IMR-90 (cell line): ENCODE data around the gene KCNMB3. TPM values are rescaled to one million over a fixed set of nuclear protein-coding genes. Genes with fewer than 3 reads are reported as not detected.

Source experiments
- ATAC-seq: fragments of 200-7000 bp; cut with Tn5 transposase; 2 replicates; pipeline ENCODE4 v1.9.1; 2020; ENCODE audit warnings: low read depth, mild to moderate bottlenecking, moderate library complexity
- BruUV-seq: library from RNA; stranded (reverse); fragments of 400-500 nt; replicated peaks from 2 replicates; lab custom pipeline; 2021; lab: Mats Ljungman, UMichigan
- CTCF ChIA-PET: fragments of 300-600 bp; formaldehyde crosslinking; extraction: SDS; loops from one replicate; lab custom pipeline; 2021; ENCODE audit warnings: antibody characterized with exemption; lab: Yijun Ruan, JAX
- POLR2A ChIA-PET: fragments of 300-600 bp; sonication (Branson Sonifier 250); formaldehyde crosslinking; loops from one replicate; lab custom pipeline; 2022; ENCODE audit warnings: antibody characterized with exemption; ENCODE audit not compliant: unreplicated experiment; lab: Charles Lee
- DNase-seq: peaks from one replicate; pipeline ENCODE4 v3.0.0; 2013
- H2AFZ ChIP-seq: replicated peaks from 2 replicates; pipeline ENCODE3; 2013; ENCODE audit warnings: low read length, mild to moderate bottlenecking; ENCODE audit not compliant: poor library complexity
- H2AK5ac ChIP-seq: 2 replicates; pipeline ENCODE4 v1.6.1; 2013; ENCODE audit warnings: low read depth, low read length, inconsistent platforms
- H2AK9ac ChIP-seq: replicated peaks from 2 replicates; pipeline ENCODE3; 2013; ENCODE audit warnings: mild to moderate bottlenecking, low read depth, low read length, moderate library complexity; ENCODE audit not compliant: poor library complexity
- H2BK120ac ChIP-seq: 2 replicates; pipeline ENCODE4 v1.6.1; 2013; ENCODE audit warnings: low read depth, low read length, inconsistent platforms
- H2BK15ac ChIP-seq: 3 replicates; pipeline ENCODE4 v1.6.1; 2013; ENCODE audit warnings: low read depth, low read length, inconsistent platforms
- H2BK20ac ChIP-seq: 2 replicates; pipeline ENCODE4 v1.6.1; 2013; ENCODE audit warnings: low read depth, mild to moderate bottlenecking, inconsistent platforms, low read length, moderate library complexity
- H2BK5ac ChIP-seq: 2 replicates; pipeline ENCODE4 v1.6.1; 2013; ENCODE audit warnings: mild to moderate bottlenecking, low read depth, low read length, inconsistent platforms; ENCODE audit not compliant: poor library complexity, severe bottlenecking
- H3K14ac ChIP-seq: replicated peaks from 2 replicates; pipeline ENCODE4 v1.6.1; 2013; ENCODE audit warnings: low read depth, low read length, inconsistent platforms
- H3K18ac ChIP-seq: 2 replicates; pipeline ENCODE4 v1.6.1; 2013; ENCODE audit warnings: low read depth, low read length, control low read depth
- H3K23ac ChIP-seq: 2 replicates; pipeline ENCODE4 v1.6.1; 2013; ENCODE audit warnings: low read depth, low read length, inconsistent platforms
- H3K27ac ChIP-seq: 2 replicates; pipeline ENCODE4 v1.5.1; 2013; ENCODE audit warnings: mild to moderate bottlenecking, control low read depth, low read length; ENCODE audit not compliant: insufficient read depth
- H3K27me3 ChIP-seq: 2 replicates; pipeline ENCODE4 v1.6.1; 2013; ENCODE audit warnings: low read length; ENCODE audit not compliant: control insufficient read depth, insufficient read depth
- H3K36me3 ChIP-seq: 2 replicates; pipeline ENCODE4 v1.6.1; 2013; ENCODE audit warnings: low read length, mixed read lengths; ENCODE audit not compliant: control insufficient read depth, insufficient read depth
- H3K4ac ChIP-seq: 2 replicates; pipeline ENCODE4 v1.6.1; 2013; ENCODE audit warnings: low read depth, low read length, inconsistent platforms
- H3K4me1 ChIP-seq: 2 replicates; pipeline ENCODE4 v1.6.1; 2013; ENCODE audit warnings: low read length, mixed read lengths; ENCODE audit not compliant: control insufficient read depth, insufficient read depth
- H3K4me2 ChIP-seq: 2 replicates; pipeline ENCODE4 v1.6.1; 2013; ENCODE audit warnings: low read depth, mild to moderate bottlenecking, control low read depth, low read length, moderate library complexity
- H3K4me3 ChIP-seq: 2 replicates; pipeline ENCODE4 v1.5.1; 2013; ENCODE audit warnings: low read depth, mild to moderate bottlenecking, control low read depth, low read length, moderate library complexity; ENCODE audit not compliant: insufficient read depth
- H3K56ac ChIP-seq: 2 replicates; pipeline ENCODE4 v1.6.1; 2013; ENCODE audit warnings: low read length, inconsistent platforms; ENCODE audit not compliant: insufficient read depth; ENCODE audit errors: extremely low read depth
- H3K79me1 ChIP-seq, 2 experiments: 2 replicates each; pipeline ENCODE4 v1.6.1; 2013; ENCODE audit warnings: low read length in 2 of 2, inconsistent platforms in 1 of 2, low read depth in 1 of 2
- H3K9ac ChIP-seq: 2 replicates; pipeline ENCODE4 v1.6.1; 2013; ENCODE audit warnings: low read depth, low read length, control low read depth
- H3K9me1 ChIP-seq: 2 replicates; pipeline ENCODE4 v1.6.1; 2013; ENCODE audit warnings: low read length, inconsistent platforms; ENCODE audit not compliant: insufficient read depth
- H3K9me3 ChIP-seq: 2 replicates; pipeline ENCODE4 v1.6.1; 2013; ENCODE audit warnings: low read length; ENCODE audit not compliant: control insufficient read depth, insufficient read depth
- H4K20me1 ChIP-seq: 2 replicates; pipeline ENCODE4 v1.6.1; 2013; ENCODE audit warnings: low read length, inconsistent platforms; ENCODE audit not compliant: insufficient read depth
- H4K5ac ChIP-seq: 2 replicates; pipeline ENCODE4 v1.6.1; 2013; ENCODE audit warnings: mild to moderate bottlenecking, low read depth, low read length, control low read depth
- H4K8ac ChIP-seq, 2 experiments: 2 replicates each; pipeline ENCODE4 v1.6.1; 2013; ENCODE audit warnings: low read depth in 2 of 2, low read length in 2 of 2, control low read depth in 1 of 2, inconsistent platforms in 1 of 2
- H4K91ac ChIP-seq: 2 replicates; pipeline ENCODE4 v1.6.1; 2013; ENCODE audit warnings: low read depth, low read length, inconsistent platforms; ENCODE audit not compliant: insufficient read depth
- BHLHE40 ChIP-seq: fragments of 150-350 bp; IDR thresholded peaks from 2 replicates; pipeline ENCODE4 v1.6.1; 2016; ENCODE audit warnings: mild to moderate bottlenecking, low read depth, low read length
- CHD1 ChIP-seq: IDR thresholded peaks from 2 replicates; pipeline ENCODE4 v1.6.1; 2012; ENCODE audit warnings: low read depth, low read length, improper control_type of control experiment
- ELK1 ChIP-seq: fragments of 150-350 bp; IDR thresholded peaks from 2 replicates; pipeline ENCODE4 v1.6.1; 2016; ENCODE audit warnings: low read depth, mild to moderate bottlenecking, low read length, moderate library complexity, borderline replicate concordance
- MAZ ChIP-seq: IDR thresholded peaks from 2 replicates; pipeline ENCODE4 v1.6.1; 2012; ENCODE audit warnings: low read depth, mild to moderate bottlenecking, low read length, improper control_type of control experiment, moderate library complexity, borderline replicate concordance
- MXI1 ChIP-seq: IDR thresholded peaks from 2 replicates; pipeline ENCODE4 v1.6.1; 2012; ENCODE audit warnings: low read depth, mild to moderate bottlenecking, low read length, moderate library complexity, borderline replicate concordance
- POLR2A ChIP-seq: IDR thresholded peaks from 2 replicates; pipeline ENCODE4 v1.6.1; 2012; ENCODE audit warnings: mild to moderate bottlenecking, low read depth, low read length
- RFX5 ChIP-seq: IDR thresholded peaks from 2 replicates; pipeline ENCODE4 v1.8.0; 2012; ENCODE audit warnings: low read depth, mild to moderate bottlenecking, low read length, moderate library complexity
- SMC3 ChIP-seq: fragments of 150-350 bp; IDR thresholded peaks from 2 replicates; pipeline ENCODE4 v1.6.1; 2016; ENCODE audit warnings: low read depth, mild to moderate bottlenecking, antibody characterized with exemption, low read length, moderate library complexity
- USF2 ChIP-seq: fragments of 150-350 bp; IDR thresholded peaks from 2 replicates; pipeline ENCODE4 v1.6.1; 2017; ENCODE audit warnings: mild to moderate bottlenecking, antibody characterized with exemption, low read length, low read depth
- WGBS, 2 experiments: methylation state at CpG; one replicate each; pipeline versions ENCODE4 v1.1.5 to v1.1.7; 2013; ENCODE audit warnings: missing lambda C conversion rate in 2 of 2; ENCODE audit not compliant: insufficient read length in 1 of 2; ENCODE audit errors: extremely low coverage in 2 of 2; 5-methylcytosine and 5-hydroxymethylcytosine counted together
- dilution Hi-C: fragments of 300-500 bp; cut with HindIII; formaldehyde crosslinking; loops from one replicate; pipeline ENCODE4 v1.14.3; 2018; ENCODE audit warnings: low sequenced_read_pairs; ENCODE audit not compliant: unreplicated experiment
- in situ Hi-C: fragments of 300-500 bp; cut with MboI; formaldehyde crosslinking; loops from 3 replicates; pipeline ENCODE4 v1.14.3; 2019; ENCODE audit warnings: low sequenced_read_pairs, inconsistent platforms, mixed read lengths
- intact Hi-C: fragments of 100-400 bp; cut with micrococcal nuclease; formaldehyde crosslinking; loops from 2 replicates; pipeline ENCODE4 v1.10.0; 2022
- polyA plus RNA-seq, 3 experiments: library from polyadenylated mRNA; depleted of rRNA; stranded (reverse); fragments of >200 nt; gene quantifications; 2 replicates each; pipeline ENCODE4 v1.2.3, GENCODE V29; 2012; ENCODE audit warnings: low replicate concordance in 1 of 3
- total RNA-seq: library from RNA; depleted of rRNA; stranded (reverse); fragments of >200 nt; gene quantifications from 2 replicates; pipeline ENCODE4 v1.2.3, GENCODE V29; 2012

KCNMB3 gene
- total and polyA plus RNA-seq, 2 of the 4 experiments (the other 2 are of a cell fraction): 0.72 to 1.2 TPM

- dilution Hi-C loops (no loop called here), intact Hi-C loops (no loop called here), in situ Hi-C loops (no loop called here)
- ChIA-PET CTCF (no interaction called here), POLR2A (no interaction called here)
- H2AK5ac ChIP-seq: no peak overlapping the region
- WGBS, 2 experiments: 80% methylated on average over 1 of the region's 2 CpGs; no CpG with 5 or more reads in 1 of the 2 experiments
- no peak overlapping the region for H3K4ac ChIP-seq
- H3K9ac ChIP-seq: no peak overlapping the region
- H4K20me1 ChIP-seq: peaks cover 1% of the 10 kb centered on the region; the same call in 1 of the 2 replicates
- H2BK15ac ChIP-seq: no peak overlapping the region
- no peak overlapping the region for H3K14ac ChIP-seq
- no peak overlapping the region for H3K56ac ChIP-seq
- H2AFZ ChIP-seq: no peak overlapping the region
- no TSS peak for BruUV-seq
- H3K79me1 ChIP-seq: peaks cover 11 to 12% of the 10 kb centered on the region in 2 experiments; a peak in 3 of 4 replicates
- no peaks in the 10 kb centered on the region for H3K9me3 ChIP-seq
- TF ChIP-seq USF2: no peak
- no peak for TF ChIP-seq MAZ
- no peak for TF ChIP-seq BHLHE40
- TF ChIP-seq CHD1: no peak
- TF ChIP-seq MXI1: no peak
- no peak for TF ChIP-seq RFX5
- no peak for TF ChIP-seq POLR2A
- TF ChIP-seq SMC3: no peak
- no peak for TF ChIP-seq ELK1
- H2BK5ac ChIP-seq: no peak overlapping the region
- no peak overlapping the region for H3K23ac ChIP-seq
- no peaks in the 10 kb centered on the region for H3K27me3 ChIP-seq
- no peak overlapping the region for H2BK120ac ChIP-seq
- no peak overlapping the region for H2BK20ac ChIP-seq
- no peak overlapping the region for H3K4me2 ChIP-seq
- no peak overlapping the region for H3K27ac ChIP-seq
- DNase-seq (no peak), ATAC-seq (no peak)
- H3K36me3 ChIP-seq: peaks cover 6% of the 10 kb centered on the region; the same call in 1 of the 2 replicates
- no peak overlapping the region for H2AK9ac ChIP-seq
- no peak overlapping the region for H3K18ac ChIP-seq
- H3K9me1 ChIP-seq: no peaks in the 10 kb centered on the region; the same call in 1 of the 2 replicates
- no peak overlapping the region for H4K5ac ChIP-seq
- no peak overlapping the region for H4K91ac ChIP-seq
- H3K4me1 ChIP-seq: peaks cover 3% of the 10 kb centered on the region
- H3K4me3 ChIP-seq: no peak overlapping the region
- no peak overlapping the region for H4K8ac ChIP-seq
These were observed 50.1 kb downstream of the KCNMB3 start for GRCh38 chr3:179200790-179201189.
